ENCODE results near the gene SRSF12.

- TF ChIP-seq, protein P1, sequence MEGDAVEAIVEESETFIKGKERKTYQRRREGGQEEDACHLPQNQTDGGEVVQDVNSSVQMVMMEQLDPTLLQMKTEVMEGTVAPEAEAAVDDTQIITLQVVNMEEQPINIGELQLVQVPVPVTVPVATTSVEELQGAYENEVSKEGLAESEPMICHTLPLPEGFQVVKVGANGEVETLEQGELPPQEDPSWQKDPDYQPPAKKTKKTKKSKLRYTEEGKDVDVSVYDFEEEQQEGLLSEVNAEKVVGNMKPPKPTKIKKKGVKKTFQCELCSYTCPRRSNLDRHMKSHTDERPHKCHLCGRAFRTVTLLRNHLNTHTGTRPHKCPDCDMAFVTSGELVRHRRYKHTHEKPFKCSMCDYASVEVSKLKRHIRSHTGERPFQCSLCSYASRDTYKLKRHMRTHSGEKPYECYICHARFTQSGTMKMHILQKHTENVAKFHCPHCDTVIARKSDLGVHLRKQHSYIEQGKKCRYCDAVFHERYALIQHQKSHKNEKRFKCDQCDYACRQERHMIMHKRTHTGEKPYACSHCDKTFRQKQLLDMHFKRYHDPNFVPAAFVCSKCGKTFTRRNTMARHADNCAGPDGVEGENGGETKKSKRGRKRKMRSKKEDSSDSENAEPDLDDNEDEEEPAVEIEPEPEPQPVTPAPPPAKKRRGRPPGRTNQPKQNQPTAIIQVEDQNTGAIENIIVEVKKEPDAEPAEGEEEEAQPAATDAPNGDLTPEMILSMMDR (IDR thresholded peaks at IDR 0.05): no peak
- TF ChIP-seq EZH2 (IDR thresholded peaks at IDR 0.05; ENCODE audit: borderline replicate concordance, insufficient read depth, low read depth, low read length, poor library complexity, severe bottlenecking): no peak
Measured at GRCh38 chr6:89131599-89131998, 13.7 kb upstream of the SRSF12 start.
